A172 (cell line): ENCODE data around the gene KNCN. TPM values are rescaled to one million over a fixed set of nuclear protein-coding genes. Genes with fewer than 3 reads are reported as not detected.

ENCODE experiments used
- DNase-seq: peaks from one replicate; pipeline ENCODE4 v3.0.0-alpha.2; 2015; ENCODE audit warnings: low spot score
- total RNA-seq: library from RNA; depleted of rRNA; stranded (reverse); fragments of >200 nt; shearing (Covaris generic); gene quantifications from 2 replicates; pipeline ENCODE4 v1.2.3, GENCODE V29; 2014; rRNA removed

Gene KNCN
- total RNA-seq, 1 experiment from 2014 or later: not detected

DNA sequence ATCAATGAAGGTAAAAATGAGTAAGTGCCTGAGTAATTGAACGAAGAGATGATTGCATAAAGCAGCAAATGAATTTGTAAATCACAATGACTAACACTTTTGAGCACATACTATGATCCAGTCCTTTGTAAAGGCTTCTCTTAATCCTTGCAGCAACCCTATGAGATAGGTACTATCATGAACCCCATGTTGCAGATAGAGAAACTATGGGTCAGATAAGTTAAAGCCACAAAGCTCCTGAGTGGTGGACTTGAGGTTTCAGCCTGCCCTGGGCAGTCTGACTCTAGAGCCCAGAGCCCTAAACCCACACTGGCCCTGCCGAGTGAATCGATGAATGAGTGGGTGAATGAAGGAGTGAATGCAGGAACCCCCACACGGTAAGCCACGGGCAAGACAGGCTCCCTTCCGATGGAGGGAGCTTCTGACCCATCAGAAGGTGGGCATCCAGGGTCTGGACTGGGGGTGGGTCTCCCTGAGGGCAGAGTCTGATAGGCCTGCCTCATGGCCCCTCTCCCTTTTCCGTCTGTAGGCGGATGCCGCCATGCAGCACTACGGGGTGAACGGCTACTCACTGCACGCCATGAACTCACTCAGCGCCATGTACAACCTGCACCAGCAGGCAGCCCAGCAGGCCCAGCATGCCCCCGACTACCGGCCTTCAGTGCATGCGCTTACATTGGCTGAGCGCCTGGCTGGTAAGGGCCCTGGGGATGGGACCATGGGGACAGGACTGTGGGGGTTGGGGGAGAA, 44.8 kb downstream of the KNCN start:
- no peak for DNase-seq

DNA sequence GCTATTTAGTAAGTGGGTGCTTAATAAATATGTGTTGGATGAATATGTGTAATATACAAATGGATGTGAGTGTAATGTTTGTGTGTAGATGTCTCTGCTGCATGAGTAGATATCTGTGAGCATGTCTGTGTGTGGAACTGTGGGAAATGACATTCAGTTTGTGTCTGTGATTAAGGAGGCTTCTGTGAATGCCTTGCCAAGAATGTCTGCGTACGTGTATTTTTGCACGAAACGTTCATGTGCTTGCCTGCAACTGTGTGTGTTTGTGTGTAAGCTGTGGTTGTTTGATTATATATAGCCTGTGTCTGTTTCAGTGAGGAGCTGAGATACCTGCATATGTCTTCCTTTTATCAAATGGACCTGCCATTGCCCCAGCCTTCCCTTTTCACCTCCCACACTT, 48.0 kb downstream of the KNCN start:
- DNase-seq: no peak

DNA sequence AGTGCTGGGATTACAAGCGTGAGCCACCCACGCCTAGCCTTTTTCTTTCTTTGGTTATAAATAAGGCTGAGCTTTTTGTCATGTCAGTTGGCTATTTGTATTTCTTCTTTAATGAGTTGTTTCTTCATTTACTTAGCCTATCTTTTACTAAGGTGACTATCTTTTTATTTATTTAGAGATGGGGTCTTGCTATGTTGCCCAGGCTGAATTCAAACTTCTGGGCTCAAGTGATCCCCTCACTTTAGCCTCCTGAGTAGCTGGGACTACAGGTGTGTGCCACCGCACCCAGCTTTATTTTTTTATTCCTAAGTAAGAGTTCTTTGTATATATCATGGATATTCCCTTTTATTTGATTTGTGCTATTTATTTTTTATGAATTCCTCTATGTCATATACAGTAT, 49.9 kb downstream of the KNCN start:
- no peak for DNase-seq

DNA sequence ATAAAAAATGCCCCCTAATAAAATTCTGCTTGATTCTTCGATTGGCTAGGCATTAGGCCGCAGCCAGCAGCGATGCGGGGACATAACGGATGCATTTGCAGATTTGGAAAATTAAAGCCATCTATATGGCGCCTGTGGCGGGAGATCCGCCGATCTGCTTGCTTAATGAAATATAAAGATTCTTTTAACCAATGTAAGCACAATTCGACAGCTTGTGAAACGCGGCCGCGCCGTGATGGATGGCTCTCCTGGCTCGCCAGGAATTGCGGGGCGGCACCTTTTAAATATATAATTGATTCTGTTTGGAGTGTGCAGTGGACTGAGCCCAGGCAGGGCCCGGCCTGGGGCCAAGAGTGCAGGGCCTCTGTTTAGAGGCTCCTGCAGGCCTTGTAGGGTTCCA, 53.8 kb downstream of the KNCN start:
- no peak for DNase-seq

GRCh38 chr1:46497020-46497419, 54.4 kb downstream of the KNCN start:
- no peak for DNase-seq

DNA sequence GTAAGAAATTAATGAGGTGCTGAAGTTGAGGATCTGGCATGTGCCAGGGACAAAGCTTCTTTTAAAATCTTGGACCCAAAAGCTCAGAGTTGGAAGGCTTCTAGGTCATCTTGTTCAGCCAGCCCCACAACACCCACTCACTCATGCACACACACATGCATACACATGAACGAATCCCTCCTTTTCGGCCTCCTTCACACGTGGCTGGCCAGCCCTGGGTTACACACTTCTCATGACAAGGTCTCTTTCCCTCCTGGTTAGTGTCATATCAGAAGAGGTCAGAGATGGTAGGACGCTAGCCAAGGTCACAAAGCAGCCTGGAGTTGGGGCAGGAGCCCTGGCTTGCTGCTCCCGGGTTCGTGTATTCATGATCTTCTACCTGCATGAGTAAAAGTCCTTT, 54.9 kb downstream of the KNCN start:
- no peak for DNase-seq

DNA sequence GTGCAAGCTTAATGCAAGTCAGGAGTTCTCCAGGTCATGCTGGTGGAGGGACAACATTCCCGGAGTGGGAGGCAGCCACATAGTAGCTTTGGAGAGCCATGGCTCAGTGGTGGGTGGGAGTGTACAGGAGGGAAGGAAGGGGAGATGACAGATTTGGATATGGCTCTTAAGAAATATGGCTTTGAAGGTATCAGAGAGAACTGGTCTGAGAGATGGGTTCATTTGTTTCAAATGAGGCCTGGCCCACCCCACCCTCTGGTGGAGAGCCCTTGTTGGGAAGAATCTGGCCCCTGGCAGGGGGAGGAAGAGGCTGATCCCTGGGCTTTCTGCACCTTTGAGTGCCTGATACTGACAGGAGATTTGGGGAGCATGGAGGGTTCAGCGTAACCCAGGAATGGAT, 55.7 kb downstream of the KNCN start:
- DNase-seq: no peak

Other genes starting within 250 kb of the KNCN start
- gene LRRC41, start 248.0 kb downstream of the KNCN start, total RNA-seq: 61.4 and 69.7 TPM in 2 replicates
- 534 and 595 TPM in 2 replicates for gene UQCRH, start 247.9 kb downstream of the KNCN start, total RNA-seq
- 5.3 and 7.1 TPM in 2 replicates for gene NSUN4, start 210.8 kb downstream of the KNCN start, total RNA-seq
- not detected in 2 replicates for gene FAAH, start 157.3 kb downstream of the KNCN start, total RNA-seq
- gene DMBX1, start 61.8 kb downstream of the KNCN start, total RNA-seq: 0.89 and 1.3 TPM in 2 replicates
- gene MKNK1, start 52.6 kb upstream of the KNCN start, total RNA-seq: 26.7 and 32.3 TPM in 2 replicates
- 5.8 and 7.9 TPM in 2 replicates for gene MOB3C, start 65.2 kb upstream of the KNCN start, total RNA-seq
- gene ATPAF1, start 116.7 kb upstream of the KNCN start, total RNA-seq: 106 and 123 TPM in 2 replicates
- gene TEX38, start 120.2 kb upstream of the KNCN start, total RNA-seq: not detected in 2 replicates
- 47.6 and 63.2 TPM in 2 replicates for gene EFCAB14, start 167.5 kb upstream of the KNCN start, total RNA-seq
- not detected in 2 replicates for gene CYP4B1, start 247.4 kb upstream of the KNCN start, total RNA-seq